OCI-LY1 (cell line): ENCODE results near the gene MCC.

Source experiments
- EZH2 ChIP-seq: fragments of 200-600 bp; sonication (generic), shearing (Covaris generic); IDR thresholded peaks from 2 replicates; pipeline ENCODE4 v1.8.0; 2017; ENCODE audit warnings: borderline replicate concordance, mixed run types, mild to moderate bottlenecking, antibody characterized with exemption, low read length, moderate library complexity, mixed read lengths
- TF ChIP-seq, protein P1 (sequence below): fragments of 200-600 bp; sonication (generic), shearing (Covaris generic); IDR thresholded peaks from 2 replicates; pipeline ENCODE4 v1.5.1; 2017; ENCODE audit warnings: mild to moderate bottlenecking, antibody characterized with exemption, low read length, moderate library complexity, mixed read lengths

DNA sequence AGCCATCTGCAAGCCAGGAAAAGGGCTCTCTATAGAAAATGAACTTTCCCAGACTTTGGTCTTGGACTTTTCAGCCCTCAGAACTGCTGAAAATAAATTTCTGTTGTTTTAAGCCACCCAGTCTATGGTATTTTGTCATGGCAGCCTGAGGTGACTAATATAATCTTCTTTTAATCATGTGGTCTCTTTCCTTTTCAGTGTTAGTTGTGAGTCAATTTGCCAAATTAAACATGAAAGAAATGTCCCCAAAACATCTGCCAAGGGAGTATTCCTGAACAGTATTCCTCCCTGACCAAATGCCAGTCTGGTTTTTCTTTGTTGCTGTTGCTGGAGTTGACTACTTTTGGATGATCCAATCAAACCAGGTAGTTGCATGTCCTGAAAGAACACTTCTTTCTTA is 20.5 kb upstream of the MCC start:
- TF ChIP-seq EZH2: no peak
- TF ChIP-seq, protein P1, sequence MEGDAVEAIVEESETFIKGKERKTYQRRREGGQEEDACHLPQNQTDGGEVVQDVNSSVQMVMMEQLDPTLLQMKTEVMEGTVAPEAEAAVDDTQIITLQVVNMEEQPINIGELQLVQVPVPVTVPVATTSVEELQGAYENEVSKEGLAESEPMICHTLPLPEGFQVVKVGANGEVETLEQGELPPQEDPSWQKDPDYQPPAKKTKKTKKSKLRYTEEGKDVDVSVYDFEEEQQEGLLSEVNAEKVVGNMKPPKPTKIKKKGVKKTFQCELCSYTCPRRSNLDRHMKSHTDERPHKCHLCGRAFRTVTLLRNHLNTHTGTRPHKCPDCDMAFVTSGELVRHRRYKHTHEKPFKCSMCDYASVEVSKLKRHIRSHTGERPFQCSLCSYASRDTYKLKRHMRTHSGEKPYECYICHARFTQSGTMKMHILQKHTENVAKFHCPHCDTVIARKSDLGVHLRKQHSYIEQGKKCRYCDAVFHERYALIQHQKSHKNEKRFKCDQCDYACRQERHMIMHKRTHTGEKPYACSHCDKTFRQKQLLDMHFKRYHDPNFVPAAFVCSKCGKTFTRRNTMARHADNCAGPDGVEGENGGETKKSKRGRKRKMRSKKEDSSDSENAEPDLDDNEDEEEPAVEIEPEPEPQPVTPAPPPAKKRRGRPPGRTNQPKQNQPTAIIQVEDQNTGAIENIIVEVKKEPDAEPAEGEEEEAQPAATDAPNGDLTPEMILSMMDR: no peak
